Cardiac fibroblast (primary cell): ENCODE data around the gene CGB3.
"Not testable (repeated sequence)": the region's sequence is repeated elsewhere in the genome, so short reads cannot be mapped to it uniquely, and the experiment has no call there.

Experiments
- DNase-seq, 2 donors: peaks; one replicate each; pipeline versions ENCODE4 v3.0.0 to v3.0.0-alpha.2; 2010; ENCODE audit warnings: low read depth in 2 of 2
- H3K4me3 ChIP-seq, 2 donors: replicated peaks in 1 of 2; 1 replicate in 1 of 2; 2 replicates in 1 of 2; pipeline ENCODE4 v1.5.1; 2011; ENCODE audit warnings: low read depth in 2 of 2, low read length in 2 of 2, mild to moderate bottlenecking in 2 of 2, moderate library complexity in 1 of 2
- CTCF ChIP-seq: IDR thresholded peaks from one replicate; pipeline ENCODE4 v1.5.1; 2011; ENCODE audit warnings: low read depth, mild to moderate bottlenecking, low read length, inconsistent platforms

CGB3 gene

DNA sequence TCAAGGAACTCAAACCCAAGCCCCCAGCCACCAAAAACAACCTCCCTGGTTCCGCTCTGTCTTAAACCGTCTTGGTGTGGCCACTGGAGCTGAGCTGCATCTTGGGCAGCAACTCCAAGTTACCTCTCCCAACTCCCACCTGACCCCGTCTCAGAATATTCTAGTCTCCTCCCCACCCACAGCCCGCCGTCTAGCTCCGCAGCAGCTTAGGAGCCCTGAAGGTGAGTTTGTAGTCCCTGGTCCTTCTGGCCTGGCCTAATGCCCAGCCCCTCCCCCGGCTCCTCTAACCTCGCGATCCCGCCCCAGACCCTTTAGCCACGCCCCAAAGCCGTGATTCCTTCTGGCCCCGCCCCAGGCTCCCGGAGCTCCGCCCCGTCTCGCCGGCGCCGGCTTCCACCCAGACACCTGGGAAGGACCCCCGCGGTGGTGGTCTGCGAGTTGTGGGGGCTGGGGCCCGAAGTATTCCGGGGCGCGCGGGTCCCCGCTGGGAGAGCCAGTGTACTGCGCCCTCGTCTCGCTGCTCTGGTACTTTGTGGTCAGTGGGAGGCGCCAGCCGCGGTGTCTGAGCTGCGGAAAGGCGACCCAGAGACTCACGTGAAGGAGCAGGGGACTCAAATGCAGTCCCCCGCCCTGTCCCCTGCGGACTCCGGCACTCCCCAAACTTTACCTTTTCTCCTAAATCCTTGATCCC, 4.7 kb downstream of the CGB3 start:
- TF ChIP-seq CTCF = no peak
- DNase-seq = peak; percentile 28 to 45
- peak overlapping the region; percentile 38 to 45 for H3K4me3 ChIP-seq

GRCh38 chr19:49018388-49019241, 5.5 kb downstream of the CGB3 start:
- not testable (repeated sequence) for DNase-seq

GRCh38 chr19:49017666-49018351, 6.3 kb downstream of the CGB3 start:
- peak overlapping the region; percentile 33 to 45 for H3K4me3 ChIP-seq
- TF ChIP-seq CTCF = peak; percentile 65
- peak; percentile 41 to 64 for DNase-seq

More at GRCh38 chr19:49018388-49019241, 5.5 kb downstream of the CGB3 start:
- peak overlapping the region; percentile 22 to 45 for H3K4me3 ChIP-seq

GRCh38 chr19:49017041-49017665, 7.0 kb downstream of the CGB3 start, which contains the start of gene LHB:
LHB (minus strand) TSS chr19:49017091; CDS start chr19:49017081, 10 bp downstream.
- peak within 1 kb of the TSS; percentile 33 to 45 for H3K4me3 ChIP-seq
- no peak for DNase-seq
- TF ChIP-seq CTCF = no peak

DNA sequence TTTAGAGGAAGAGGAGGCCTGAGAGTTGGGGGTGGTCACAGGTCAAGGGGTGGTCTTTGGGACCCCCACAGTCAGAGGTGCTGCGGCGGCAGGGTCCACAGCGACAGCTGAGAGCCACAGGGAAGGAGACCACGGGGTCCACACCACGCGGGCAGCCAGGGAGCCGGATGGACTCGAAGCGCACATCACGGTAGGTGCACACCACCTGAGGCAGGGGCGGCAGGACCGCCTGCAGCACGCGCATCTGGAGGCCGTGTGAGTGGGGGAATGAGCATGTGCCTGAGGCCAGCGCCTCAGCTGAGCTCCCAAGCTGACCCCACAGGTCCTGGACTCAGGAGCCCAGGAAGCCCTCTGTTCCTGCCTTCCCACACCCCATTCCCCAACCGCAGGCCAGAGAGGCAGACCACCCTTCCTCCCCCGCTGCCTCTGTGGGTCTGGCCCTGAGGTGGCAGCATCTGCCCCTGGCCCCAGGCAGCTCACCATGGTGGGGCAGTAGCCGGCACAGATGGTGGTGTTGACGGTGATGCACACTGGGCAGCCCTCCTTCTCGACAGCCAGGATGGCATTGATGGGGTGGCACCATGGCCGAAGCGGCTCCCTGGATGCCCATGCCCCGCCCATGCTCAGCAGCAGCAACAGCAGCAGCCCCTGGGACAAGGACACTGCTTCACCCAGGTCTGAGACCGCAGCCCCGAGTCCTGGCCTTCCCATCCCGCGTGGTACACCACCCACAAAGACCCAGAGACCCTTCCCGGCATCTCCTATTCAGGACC, 7.9 kb downstream of the CGB3 start:
- DNase-seq = no peak
- H3K4me3 ChIP-seq = no peak overlapping the region
- no peak for TF ChIP-seq CTCF

DNA sequence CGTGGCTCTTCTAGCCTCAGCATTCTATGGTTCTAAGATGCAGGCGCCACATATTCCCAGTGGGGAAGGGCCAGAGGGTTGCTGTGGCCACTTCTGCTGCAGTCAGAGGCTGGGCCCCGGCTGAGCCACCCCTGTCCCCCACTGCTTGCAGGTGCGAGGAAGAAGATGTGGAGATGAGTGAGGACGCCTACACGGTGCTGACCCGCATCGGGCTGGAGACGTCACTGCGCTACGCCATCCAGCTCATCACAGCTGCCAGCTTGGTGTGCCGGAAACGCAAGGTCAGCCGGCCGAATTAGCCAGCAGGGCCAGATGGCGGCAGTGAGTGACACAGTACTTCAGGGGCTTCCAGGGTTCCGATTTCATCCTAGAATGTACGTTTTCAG, 9.3 kb downstream of the CGB3 start:
- H3K4me3 ChIP-seq = no peak overlapping the region
- no peak for TF ChIP-seq CTCF
- no peak for DNase-seq
